ENCODE data around the gene MAPK7.
A peak's percentile ranks its signal among the peaks of the same experiment; 100 is the strongest.

MAPK7 gene

DNA sequence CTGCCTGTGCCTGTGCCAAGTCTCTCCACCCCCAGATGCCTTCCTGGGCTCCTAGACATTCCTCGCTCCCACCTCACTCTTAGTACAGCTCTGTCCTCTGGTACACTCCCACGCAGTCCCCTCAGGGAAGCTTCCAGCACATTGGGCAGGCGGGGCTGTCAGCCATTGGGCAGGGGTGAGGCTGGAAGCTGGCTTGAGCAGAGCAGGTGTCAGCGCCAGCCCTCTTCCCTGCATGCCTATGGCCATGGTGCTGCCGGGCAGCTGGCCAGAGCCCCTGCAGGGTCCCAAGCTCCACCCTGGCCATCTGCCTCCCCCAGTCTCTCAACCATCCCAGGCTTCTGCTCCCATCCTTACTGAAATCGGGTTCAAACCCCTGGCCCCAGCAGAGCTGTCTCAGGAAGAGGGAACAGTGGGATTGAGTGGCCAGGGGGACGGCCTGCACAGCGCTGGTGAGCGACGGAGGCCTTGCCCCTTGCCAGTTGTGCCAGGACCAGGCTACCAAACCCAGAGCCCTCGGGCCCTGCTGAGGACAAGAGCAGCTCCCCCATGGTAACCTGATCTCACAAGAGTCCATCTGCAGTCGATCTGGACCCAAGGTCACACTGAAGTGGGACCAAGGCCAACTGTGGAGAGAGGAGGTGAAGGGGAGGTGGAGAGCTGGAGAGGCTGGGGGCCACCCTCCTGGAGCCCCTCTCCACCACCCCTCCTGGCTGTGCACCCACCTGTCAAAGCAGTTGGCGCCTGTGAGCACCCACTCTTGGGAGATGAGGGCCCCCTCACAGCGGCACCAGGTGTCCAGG, 13.4 kb upstream of the MAPK7 start:
- DNase-seq, result no peak

DNA sequence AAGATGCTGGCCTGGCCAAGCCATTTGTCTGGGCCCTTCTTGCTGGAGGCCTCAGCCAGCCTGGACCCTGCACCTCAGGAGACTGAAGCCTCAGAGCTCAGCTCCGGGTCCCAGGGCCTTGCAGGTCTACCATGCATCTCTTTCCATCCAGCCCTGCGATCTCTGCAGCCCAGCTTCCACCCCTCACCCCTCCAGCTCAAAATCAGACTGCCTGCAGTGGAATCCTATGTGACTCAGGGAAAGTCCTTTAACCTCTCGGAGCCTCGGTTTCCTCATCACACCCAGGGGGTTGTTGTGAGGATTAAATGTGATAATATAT, 12.8 kb upstream of the MAPK7 start:
- no peak for DNase-seq

GRCh38 chr17:19365833-19366636, 12.3 kb upstream of the MAPK7 start:
- no peak for DNase-seq

GRCh38 chr17:19366637-19366972, 11.7 kb upstream of the MAPK7 start:
- DNase-seq, result no peak

- no peak for DNase-seq
Observed at GRCh38 chr17:19368229-19368628, 10.1 kb upstream of the MAPK7 start.

GRCh38 chr17:19369107-19369778, 9.1 kb upstream of the MAPK7 start:
- no peak for DNase-seq

GRCh38 chr17:19369846-19370492, 8.3 kb upstream of the MAPK7 start:
- DNase-seq, result no peak

- no peak for DNase-seq
Observed at GRCh38 chr17:19370493-19370960, 7.8 kb upstream of the MAPK7 start.

- DNase-seq, result no peak
Observed at GRCh38 chr17:19371259-19372010, 6.9 kb upstream of the MAPK7 start.

GRCh38 chr17:19372011-19372370, 6.3 kb upstream of the MAPK7 start:
- DNase-seq, result no peak

- no peak for DNase-seq
Observed at GRCh38 chr17:19372439-19372838, 5.9 kb upstream of the MAPK7 start.

- DNase-seq, result no peak
Observed at GRCh38 chr17:19372866-19373504, 5.3 kb upstream of the MAPK7 start.

DNA sequence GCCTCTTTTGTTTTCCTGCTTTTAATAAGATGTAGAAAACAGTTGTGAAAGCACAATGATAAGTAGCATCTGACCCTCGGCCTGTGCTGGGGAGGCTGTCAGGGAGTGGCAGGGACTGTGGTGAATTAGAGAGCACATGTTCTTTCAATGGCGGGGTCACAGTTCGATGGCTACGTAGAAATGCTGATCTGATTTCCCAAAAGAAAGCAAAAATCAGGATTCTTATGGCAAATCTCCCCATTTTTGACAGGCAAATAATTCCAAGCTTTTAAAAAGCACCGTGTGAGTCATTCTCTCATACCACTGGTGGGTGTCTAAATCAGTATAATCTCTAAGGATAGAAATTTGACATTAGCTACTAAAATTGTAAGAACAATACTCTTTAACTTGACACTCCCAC, 4.2 kb upstream of the MAPK7 start:
- DNase-seq, result no peak

DNA sequence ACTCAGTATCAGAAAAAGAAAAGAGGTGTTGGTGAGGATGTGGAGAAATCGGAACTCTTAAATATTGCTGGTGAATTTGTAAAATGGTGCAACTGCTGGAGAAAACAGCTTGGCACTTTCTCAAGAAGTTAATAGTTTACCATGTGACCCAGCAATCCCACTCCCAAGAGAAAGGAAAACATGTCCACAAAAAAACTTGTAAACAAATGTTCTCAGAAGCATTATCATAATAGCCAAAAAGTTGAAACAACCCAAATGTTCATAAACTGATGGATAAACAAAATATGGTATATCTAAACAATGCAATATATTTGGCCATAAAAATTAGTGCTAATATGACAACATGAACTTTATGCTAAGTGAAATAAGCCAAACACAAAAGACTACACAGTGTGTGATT, 2.6 kb upstream of the MAPK7 start:
- DNase-seq, result no peak

- DNase-seq, result no peak
Observed at GRCh38 chr17:19376811-19377210, 1.5 kb upstream of the MAPK7 start.

DNA sequence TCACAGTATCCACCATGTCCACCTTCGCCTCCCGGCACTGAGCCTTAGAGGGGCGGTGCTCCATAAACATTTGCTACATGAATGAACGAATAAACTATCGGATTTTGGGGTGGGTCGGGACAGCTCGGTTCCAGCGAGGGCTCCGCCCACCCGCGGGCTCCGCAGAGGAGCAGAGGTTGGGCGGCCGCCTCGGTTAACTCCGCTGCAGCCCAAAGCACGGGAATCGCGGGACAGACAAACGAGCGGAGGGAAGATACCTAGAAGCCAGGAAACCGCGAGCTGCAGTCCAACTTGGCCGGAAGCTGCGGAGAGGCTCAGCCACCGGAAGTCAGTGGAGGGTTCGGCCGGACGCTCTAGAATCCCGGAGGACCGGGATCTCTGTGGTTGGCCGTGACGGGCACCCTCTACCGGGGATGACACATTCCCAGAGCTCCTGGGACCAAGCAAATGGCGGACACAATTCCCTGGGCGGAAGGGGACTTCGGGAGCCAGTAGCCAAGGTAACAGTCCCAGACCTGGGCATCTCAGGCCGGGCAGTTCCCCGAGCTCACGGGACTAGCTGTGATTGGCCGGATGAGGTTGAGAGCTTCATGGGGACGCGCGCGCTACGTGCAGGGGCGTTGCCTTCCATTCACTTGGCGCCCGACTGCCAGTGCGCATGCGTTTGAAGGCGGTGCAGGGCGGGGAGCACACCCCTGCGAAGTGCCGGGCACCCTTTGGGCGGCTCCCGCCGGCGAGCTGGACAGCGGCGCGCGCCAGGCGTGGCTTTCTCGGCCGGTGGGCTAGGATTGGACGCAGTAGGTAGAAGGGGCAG, 489 bp upstream of the MAPK7 start:
- DNase-seq, result peak; percentile 91

DNA sequence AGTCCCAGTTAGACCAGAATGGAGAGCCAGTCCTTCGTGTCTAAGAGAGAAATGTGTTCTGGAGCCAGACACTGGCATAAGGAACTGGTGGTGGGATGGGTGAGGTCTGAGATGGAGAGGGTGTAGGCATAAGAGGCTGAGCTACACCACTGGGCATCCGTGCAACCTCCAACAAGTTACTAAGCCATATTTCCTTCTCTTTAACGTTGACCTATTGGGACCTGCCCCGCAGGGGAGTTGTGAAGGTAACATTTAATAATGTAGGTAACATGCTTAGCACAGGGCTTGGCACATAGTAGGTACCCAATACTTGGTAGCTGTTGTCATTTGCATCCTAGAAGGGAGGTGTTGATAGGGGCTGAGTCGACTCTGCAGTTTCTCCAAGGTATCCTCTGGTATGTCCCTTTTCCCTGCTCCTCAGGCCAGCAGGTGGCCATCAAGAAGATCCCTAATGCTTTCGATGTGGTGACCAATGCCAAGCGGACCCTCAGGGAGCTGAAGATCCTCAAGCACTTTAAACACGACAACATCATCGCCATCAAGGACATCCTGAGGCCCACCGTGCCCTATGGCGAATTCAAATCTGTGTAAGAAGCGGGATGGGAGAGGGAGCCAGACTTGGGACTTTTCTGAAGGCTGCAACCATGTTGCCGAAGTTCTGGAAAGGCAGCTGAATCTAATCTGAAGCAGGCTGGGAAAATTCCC, 1.2 kb downstream of the MAPK7 start:
- no peak for DNase-seq

DNA sequence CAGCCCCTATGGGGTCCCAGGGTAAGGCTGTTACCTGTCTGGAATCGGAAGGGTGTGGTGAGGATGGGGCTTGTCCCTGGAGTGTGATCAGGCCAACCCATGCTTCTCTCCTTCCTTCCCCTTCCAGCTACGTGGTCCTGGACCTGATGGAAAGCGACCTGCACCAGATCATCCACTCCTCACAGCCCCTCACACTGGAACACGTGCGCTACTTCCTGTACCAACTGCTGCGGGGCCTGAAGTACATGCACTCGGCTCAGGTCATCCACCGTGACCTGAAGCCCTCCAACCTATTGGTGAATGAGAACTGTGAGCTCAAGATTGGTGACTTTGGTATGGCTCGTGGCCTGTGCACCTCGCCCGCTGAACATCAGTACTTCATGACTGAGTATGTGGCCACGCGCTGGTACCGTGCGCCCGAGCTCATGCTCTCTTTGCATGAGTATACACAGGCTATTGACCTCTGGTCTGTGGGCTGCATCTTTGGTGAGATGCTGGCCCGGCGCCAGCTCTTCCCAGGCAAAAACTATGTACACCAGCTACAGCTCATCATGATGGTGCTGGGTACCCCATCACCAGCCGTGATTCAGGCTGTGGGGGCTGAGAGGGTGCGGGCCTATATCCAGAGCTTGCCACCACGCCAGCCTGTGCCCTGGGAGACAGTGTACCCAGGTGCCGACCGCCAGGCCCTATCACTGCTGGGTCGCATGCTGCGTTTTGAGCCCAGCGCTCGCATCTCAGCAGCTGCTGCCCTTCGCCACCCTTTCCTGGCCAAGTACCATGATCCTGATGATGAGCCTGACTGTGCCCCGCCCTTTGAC, 2.4 kb downstream of the MAPK7 start:
- DNase-seq, result no peak

GRCh38 chr17:19381361-19381740, 3.1 kb downstream of the MAPK7 start:
- DNase-seq, result no peak
